ENCODE data around the gene PLGLB2. TPM values are rescaled to one million over a fixed set of nuclear protein-coding genes. Genes with fewer than 3 reads are reported as not detected.
"Not testable (repeated sequence)": the region's sequence is repeated elsewhere in the genome, so short reads cannot be mapped to it uniquely, and the experiment has no call there.

The PLGLB2 gene
- 1 to 10 TPM; 3.0 to 5.0 (median 4.5) TPM for polyA plus RNA-seq (ENCODE audit: insufficient read length in 4 of 4)

- not testable (repeated sequence) for DNase-seq (ENCODE audit: low read depth in 4 of 4, low spot score in 3 of 4)
Observed at GRCh38 chr2:87747791-87748190, at the start of gene PLGLB2. PLGLB2 (plus strand) TSS chr2:87748087; CDS start chr2:87748154, 67 bp downstream.

- not testable (repeated sequence) for DNase-seq (ENCODE audit: low read depth in 4 of 4, low spot score in 3 of 4)
Observed at GRCh38 chr2:87704572-87705323, 43.1 kb upstream of the PLGLB2 start.

GRCh38 chr2:87708368-87708767 is 39.5 kb upstream of the PLGLB2 start:
- not testable (repeated sequence) for DNase-seq (ENCODE audit: low read depth in 4 of 4, low spot score in 3 of 4)

GRCh38 chr2:87727940-87728599 is 19.8 kb upstream of the PLGLB2 start:
- not testable (repeated sequence) for DNase-seq (ENCODE audit: low read depth in 4 of 4, low spot score in 3 of 4)

- DNase-seq (ENCODE audit: low read depth in 4 of 4, low spot score in 3 of 4), result not testable (repeated sequence)
Observed at GRCh38 chr2:87740928-87741327, 7.0 kb upstream of the PLGLB2 start.

GRCh38 chr2:87742393-87743108 is 5.3 kb upstream of the PLGLB2 start:
- DNase-seq (ENCODE audit: low read depth in 4 of 4, low spot score in 3 of 4), result not testable (repeated sequence)

- DNase-seq (ENCODE audit: low read depth in 4 of 4, low spot score in 3 of 4), result not testable (repeated sequence)
Observed at GRCh38 chr2:87743638-87744037, 4.2 kb upstream of the PLGLB2 start.

- not testable (repeated sequence) for DNase-seq (ENCODE audit: low read depth in 4 of 4, low spot score in 3 of 4)
Observed at GRCh38 chr2:87745353-87745951, 2.4 kb upstream of the PLGLB2 start.

- DNase-seq (ENCODE audit: low read depth in 4 of 4, low spot score in 3 of 4), result not testable (repeated sequence)
Observed at GRCh38 chr2:87748524-87748923, 637 bp downstream of the PLGLB2 start.

GRCh38 chr2:87750560-87750959 is 2.7 kb downstream of the PLGLB2 start:
- DNase-seq (ENCODE audit: low read depth in 4 of 4, low spot score in 3 of 4), result not testable (repeated sequence)

GRCh38 chr2:87754759-87755158 is 6.9 kb downstream of the PLGLB2 start:
- DNase-seq (ENCODE audit: low read depth in 4 of 4, low spot score in 3 of 4), result not testable (repeated sequence)

Other genes starting within 250 kb of the PLGLB2 start
- 1 to 10 TPM in 3 of 4 donors, under 1 TPM in 1; 0.72 to 2.1 (median 1.8) TPM for gene RGPD2, start 77.7 kb downstream of the PLGLB2 start, polyA plus RNA-seq (ENCODE audit: insufficient read length in 4 of 4)

All from left renal pelvis (tissue), 4 donors.